Endothelial cell of umbilical vein (primary cell): ENCODE measurements around the gene ADGRG4. TPM values are rescaled to one million over a fixed set of nuclear protein-coding genes. Genes with fewer than 3 reads are reported as not detected.

Experiments
- BruUV-seq: library from RNA; stranded (reverse); fragments of 400-500 nt; replicated peaks from 2 replicates; lab custom pipeline; 2021; lab: Mats Ljungman, UMichigan
- CTCF ChIA-PET: fragments of 300-600, 350-600 bp; sonication (Branson Sonifier 250); formaldehyde crosslinking; loops from one replicate; lab custom pipeline; 2021; ENCODE audit warnings: antibody characterized with exemption, inconsistent platforms; lab: Charles Lee
- POLR2A ChIA-PET: fragments of 300-600, 350-600 bp; sonication (Branson Sonifier 250); formaldehyde crosslinking; loops from one replicate; lab custom pipeline; 2021; ENCODE audit warnings: antibody characterized with exemption, inconsistent platforms; lab: Charles Lee
- DNase-seq: peaks from one replicate; pipeline ENCODE4 v3.0.0-alpha.2; 2011; ENCODE audit warnings: low read depth, low spot score
- FAIRE-seq: peaks from 2 replicates; lab custom pipeline; 2011; peaks lifted over from hg19 to GRCh38; lab: Jason Lieb, UNC
- H2AFZ ChIP-seq: 2 replicates; pipeline ENCODE4 v1.6.0; 2012; ENCODE audit warnings: low read depth, low read length, control low read depth, inconsistent platforms
- H3K27ac ChIP-seq: 2 replicates; pipeline ENCODE4 v1.5.1; 2011; ENCODE audit warnings: low read depth, mild to moderate bottlenecking, control low read depth, low read length, moderate library complexity; ENCODE audit not compliant: insufficient read depth
- H3K27me3 ChIP-seq, 2 experiments: 2 replicates each; pipeline versions ENCODE4 v1.6.0 to v1.6.1; 2011; ENCODE audit warnings: low read length in 2 of 2, mixed read lengths in 1 of 2; ENCODE audit not compliant: control insufficient read depth in 2 of 2, insufficient read depth in 2 of 2
- H3K36me3 ChIP-seq, 2 experiments: 2 replicates in 1 of 2; 3 replicates in 1 of 2; pipeline ENCODE4 v1.5.1; 2011; ENCODE audit warnings: low read length in 2 of 2, mild to moderate bottlenecking in 1 of 2, moderate library complexity in 1 of 2; ENCODE audit not compliant: control insufficient read depth in 2 of 2, insufficient read depth in 2 of 2; ENCODE audit errors: extremely low read depth in 1 of 2
- H3K4me1 ChIP-seq: 3 replicates; pipeline ENCODE4 v1.5.1; 2011; ENCODE audit warnings: mild to moderate bottlenecking, low read length; ENCODE audit not compliant: control insufficient read depth, insufficient read depth; ENCODE audit errors: extremely low read depth
- H3K4me2 ChIP-seq: 2 replicates; pipeline ENCODE4 v1.6.1; 2011; ENCODE audit warnings: low read length, control low read depth, mixed read lengths; ENCODE audit not compliant: insufficient read depth
- H3K4me3 ChIP-seq, 3 experiments: fragments of 200-600 bp in 1 of 3; sonication (generic), shearing (Covaris generic) in 1 of 3; replicated peaks in 1 of 3; 2 replicates each; pipeline ENCODE4 v1.5.1; 2011 to 2016; ENCODE audit warnings: control low read depth in 3 of 3, low read length in 3 of 3, mild to moderate bottlenecking in 2 of 3, inconsistent platforms in 1 of 3, low read depth in 1 of 3, moderate library complexity in 1 of 3; ENCODE audit not compliant: insufficient read depth in 1 of 3
- H3K79me2 ChIP-seq: 2 replicates; pipeline ENCODE4 v1.6.0; 2012; ENCODE audit warnings: low read length, inconsistent platforms; ENCODE audit not compliant: control insufficient read depth, insufficient read depth
- H3K9ac ChIP-seq: replicated peaks from 2 replicates; pipeline ENCODE3; 2011; ENCODE audit warnings: low read length, control low read depth; ENCODE audit not compliant: insufficient read depth; ENCODE audit errors: extremely low read depth
- H3K9me1 ChIP-seq: replicated peaks from 3 replicates; pipeline ENCODE4 v1.6.0; 2011; ENCODE audit warnings: mild to moderate bottlenecking, low read length; ENCODE audit not compliant: control insufficient read depth, insufficient read depth; ENCODE audit errors: extremely low read depth
- H3K9me3 ChIP-seq: replicated peaks from 2 replicates; pipeline ENCODE4 v1.5.1; 2012; ENCODE audit warnings: low read length, inconsistent platforms; ENCODE audit not compliant: control insufficient read depth, insufficient read depth
- H4K20me1 ChIP-seq: replicated peaks from 2 replicates; pipeline ENCODE3; 2011; ENCODE audit warnings: mild to moderate bottlenecking, low read length; ENCODE audit not compliant: control insufficient read depth, insufficient read depth; ENCODE audit errors: extremely low read depth
- EZH2 ChIP-seq: IDR thresholded peaks from 2 replicates; pipeline ENCODE4 v1.6.1; 2012; ENCODE audit warnings: borderline replicate concordance, low read depth, mild to moderate bottlenecking, moderate library complexity, low read length, inconsistent platforms; ENCODE audit not compliant: severe bottlenecking
- GATA2 ChIP-seq: IDR thresholded peaks from 2 replicates; pipeline ENCODE4 v1.7.0; 2011; ENCODE audit warnings: low read depth, mild to moderate bottlenecking, moderate library complexity, mixed read lengths, low read length; ENCODE audit not compliant: insufficient read length, insufficient read depth
- JUN ChIP-seq: IDR thresholded peaks from 2 replicates; pipeline ENCODE4 v1.6.1; 2011; ENCODE audit warnings: borderline replicate concordance, low read depth; ENCODE audit not compliant: insufficient read length, insufficient read depth
- MYC ChIP-seq: IDR thresholded peaks from one replicate; pipeline ENCODE4 v1.6.1; 2011; ENCODE audit warnings: mild to moderate bottlenecking, low read depth, low read length
- POLR2A ChIP-seq: IDR thresholded peaks from 2 replicates; pipeline ENCODE4 v1.6.1; 2012; ENCODE audit warnings: low read depth, mild to moderate bottlenecking, control low read depth, low read length
- POLR2AphosphoS5 ChIP-seq: IDR thresholded peaks from 2 replicates; pipeline ENCODE4 v1.6.1; 2012; ENCODE audit warnings: low read depth, mild to moderate bottlenecking, control low read depth, low read length, moderate library complexity; ENCODE audit not compliant: insufficient read depth
- dilution Hi-C: fragments of 300-500 bp; cut with MboI; formaldehyde crosslinking; loops from one replicate; pipeline ENCODE4 v1.15.0; 2019; ENCODE audit warnings: low sequenced_read_pairs; ENCODE audit not compliant: extremely low pct_ligation_motif_present
- intact Hi-C: fragments of 100-400 bp; cut with micrococcal nuclease; formaldehyde crosslinking; loops from one replicate; pipeline ENCODE4 v1.10.0; 2022
- polyA plus RNA-seq, 4 experiments: library from polyadenylated mRNA; depleted of rRNA in 3 of 4; stranded (reverse) in 3 of 4; unstranded in 1 of 4; fragments of >200 nt; gene quantifications; 2 replicates each; pipeline versions ENCODE4 v1.2.1 to v1.2.3, GENCODE V29; 2011 to 2012; ENCODE audit warnings: missing spikeins in 1 of 4
- total RNA-seq: library from RNA; stranded (reverse); gene quantifications from 2 replicates; pipeline ENCODE4 v1.2.3, GENCODE V29; 2021
- TF ChIP-seq, protein P1 (sequence below): IDR thresholded peaks from 2 replicates; pipeline ENCODE4 v1.6.1; 2011; ENCODE audit not compliant: insufficient read depth, insufficient read length
- TF ChIP-seq, protein P2 (sequence below), 2 donors: IDR thresholded peaks; 1 replicate in 1 of 2; 2 replicates in 1 of 2; pipeline ENCODE4 v1.5.1; 2011; ENCODE audit warnings: low read length in 2 of 2, mild to moderate bottlenecking in 2 of 2, moderate library complexity in 2 of 2, control low read depth in 1 of 2, inconsistent platforms in 1 of 2, low read depth in 1 of 2; ENCODE audit not compliant: insufficient read depth in 1 of 2; ENCODE audit errors: extremely low read depth in 1 of 2

The ADGRG4 gene
- total and polyA plus RNA-seq, 2 donors (not counting 3 experiments of a cell fraction or from before 2014, with no cell fraction given): 0.04 to 0.08 TPM

DNA sequence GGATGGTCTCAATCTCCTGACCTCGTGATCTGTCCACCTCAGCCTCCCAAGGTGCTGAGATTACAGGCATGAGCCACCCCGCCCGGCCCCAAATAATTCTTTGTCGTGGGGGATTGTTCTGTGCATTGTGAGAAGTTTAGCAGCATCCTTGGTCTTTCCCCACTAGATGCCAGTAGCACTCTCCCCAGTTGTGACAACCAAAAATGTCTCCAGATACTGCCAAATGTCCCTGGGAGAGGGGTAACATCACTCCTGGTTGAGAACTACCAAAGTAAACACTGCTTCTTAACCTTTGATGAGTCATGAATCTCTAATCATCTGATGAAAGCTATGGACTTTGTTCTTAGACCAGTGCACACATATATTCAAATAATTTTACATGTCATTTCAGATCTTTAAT is 96.2 kb downstream of the ADGRG4 start:
- intact Hi-C loops (no loop called here), dilution Hi-C loops (no loop called here)
- no peak overlapping the region for H3K27ac ChIP-seq
- H3K9me3 ChIP-seq: no peaks in the 10 kb centered on the region
- no peak for TF ChIP-seq POLR2A
- no peak for TF ChIP-seq MYC
- TF ChIP-seq GATA2: no peak
- TF ChIP-seq, protein P1, sequence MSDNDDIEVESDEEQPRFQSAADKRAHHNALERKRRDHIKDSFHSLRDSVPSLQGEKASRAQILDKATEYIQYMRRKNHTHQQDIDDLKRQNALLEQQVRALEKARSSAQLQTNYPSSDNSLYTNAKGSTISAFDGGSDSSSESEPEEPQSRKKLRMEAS: no peak
- TF ChIP-seq EZH2: no peak
- DNase-seq (no peak), FAIRE-seq (no peak)
- H3K36me3 ChIP-seq: no peaks in the 10 kb centered on the region
- H3K4me1 ChIP-seq: no peaks in the 10 kb centered on the region
- no peak overlapping the region for H3K4me3 ChIP-seq
- H3K9me1 ChIP-seq: no peaks in the 10 kb centered on the region
- no TSS peak for BruUV-seq
- no peak overlapping the region for H3K4me2 ChIP-seq
- ChIA-PET POLR2A (no interaction called here), CTCF (no interaction called here)
- H3K79me2 ChIP-seq: no peaks in the 10 kb centered on the region
- H3K9ac ChIP-seq: no peak overlapping the region
- no peaks in the 10 kb centered on the region for H3K27me3 ChIP-seq
- no peak overlapping the region for H2AFZ ChIP-seq
- H4K20me1 ChIP-seq: no peaks in the 10 kb centered on the region

DNA sequence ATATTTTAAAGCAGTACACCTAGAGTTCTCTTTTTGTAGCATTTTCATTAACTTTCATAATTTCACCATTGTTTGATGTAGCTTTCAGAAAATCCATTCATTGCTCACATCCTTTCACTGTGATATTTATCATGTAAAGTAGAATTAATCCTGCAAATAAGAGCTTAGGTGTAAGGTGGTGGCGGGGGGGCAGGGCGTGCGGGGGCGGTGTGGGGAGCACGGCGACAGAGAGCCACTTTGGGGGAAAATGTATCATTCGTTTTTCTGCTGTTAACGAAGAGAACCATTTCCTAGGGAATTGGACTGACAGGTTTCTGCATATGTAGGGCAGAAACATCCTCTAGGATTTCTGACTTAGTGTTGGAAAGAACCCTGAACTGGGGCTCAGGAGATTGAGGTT is 104.4 kb downstream of the ADGRG4 start:
- Histone ChIP-seq H3K79me2 (no peaks in the 10 kb centered on the region), H2AFZ (no peak overlapping the region), H3K4me1 (no peaks in the 10 kb centered on the region), H3K36me3 (no peaks in the 10 kb centered on the region), H4K20me1 (no peaks in the 10 kb centered on the region), H3K4me2 (no peak overlapping the region), H3K27me3 (no peaks in the 10 kb centered on the region), H3K27ac (no peak overlapping the region), H3K9me1 (no peaks in the 10 kb centered on the region), H3K9me3 (no peaks in the 10 kb centered on the region), H3K4me3 (no peak overlapping the region), H3K9ac (no peak overlapping the region)
- dilution Hi-C loops: no loop called here
- intact Hi-C loops: no loop called here
- TF ChIP-seq MYC (no peak), JUN (no peak), GATA2 (no peak), POLR2AphosphoS5 (no peak)
- TF ChIP-seq, protein P1: no peak
- TF ChIP-seq, protein P2, sequence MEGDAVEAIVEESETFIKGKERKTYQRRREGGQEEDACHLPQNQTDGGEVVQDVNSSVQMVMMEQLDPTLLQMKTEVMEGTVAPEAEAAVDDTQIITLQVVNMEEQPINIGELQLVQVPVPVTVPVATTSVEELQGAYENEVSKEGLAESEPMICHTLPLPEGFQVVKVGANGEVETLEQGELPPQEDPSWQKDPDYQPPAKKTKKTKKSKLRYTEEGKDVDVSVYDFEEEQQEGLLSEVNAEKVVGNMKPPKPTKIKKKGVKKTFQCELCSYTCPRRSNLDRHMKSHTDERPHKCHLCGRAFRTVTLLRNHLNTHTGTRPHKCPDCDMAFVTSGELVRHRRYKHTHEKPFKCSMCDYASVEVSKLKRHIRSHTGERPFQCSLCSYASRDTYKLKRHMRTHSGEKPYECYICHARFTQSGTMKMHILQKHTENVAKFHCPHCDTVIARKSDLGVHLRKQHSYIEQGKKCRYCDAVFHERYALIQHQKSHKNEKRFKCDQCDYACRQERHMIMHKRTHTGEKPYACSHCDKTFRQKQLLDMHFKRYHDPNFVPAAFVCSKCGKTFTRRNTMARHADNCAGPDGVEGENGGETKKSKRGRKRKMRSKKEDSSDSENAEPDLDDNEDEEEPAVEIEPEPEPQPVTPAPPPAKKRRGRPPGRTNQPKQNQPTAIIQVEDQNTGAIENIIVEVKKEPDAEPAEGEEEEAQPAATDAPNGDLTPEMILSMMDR (IDR thresholded peaks at IDR 0.05; ENCODE audit: extremely low read depth in 1 of 2, insufficient read depth in 1 of 2, low read depth in 1 of 2, low read length in 2 of 2): no peak
- BruUV-seq: no TSS peak
- ChIA-PET CTCF (no interaction called here), POLR2A (no interaction called here)
- DNase-seq: no peak
- no peak for FAIRE-seq
